ENCODE measurements around the gene DLG5.

The DLG5 gene

DNA sequence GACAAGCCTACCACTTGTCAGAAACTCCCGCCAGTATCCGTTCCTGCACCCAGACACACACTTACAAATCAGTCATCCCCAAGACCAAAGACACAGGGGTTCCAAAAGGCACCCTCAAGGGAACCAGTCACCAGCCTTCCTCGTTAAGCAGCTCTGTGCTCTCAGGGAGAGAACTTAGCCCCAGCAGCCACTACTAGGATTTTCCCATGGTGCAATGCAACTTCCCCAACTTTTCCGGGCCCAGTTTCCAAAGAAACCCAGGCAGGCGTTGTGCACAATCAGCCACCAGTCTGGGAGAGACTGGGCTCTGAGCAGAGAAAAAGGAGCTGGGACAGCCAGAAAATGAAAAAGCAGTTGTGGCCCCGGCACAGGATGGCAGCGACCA, 1.2 kb downstream of the DLG5 start:
- no peaks in the 10 kb centered on the region for H3K9me2 ChIP-seq (replicated peaks; ENCODE audit: insufficient read depth, low read length)
- H3K9ac ChIP-seq (ENCODE audit: low read length): no peak overlapping the region
- H3K27ac ChIP-seq (ENCODE audit: low read depth, low read length): no peak overlapping the region
- no peak overlapping the region for H3K4me3 ChIP-seq (ENCODE audit: insufficient read depth, low read length, poor library complexity, severe bottlenecking)
- no peaks in the 10 kb centered on the region for H3K36me3 ChIP-seq (ENCODE audit: low read length)
- H3K27me3 ChIP-seq (ENCODE audit: low read length): no peaks in the 10 kb centered on the region
- no peaks in the 10 kb centered on the region for H3F3A ChIP-seq (ENCODE audit: insufficient read depth)
- H2AFZ ChIP-seq (ENCODE audit: low read depth, low read length, severe bottlenecking): no peak overlapping the region
- TF ChIP-seq, protein P1, sequence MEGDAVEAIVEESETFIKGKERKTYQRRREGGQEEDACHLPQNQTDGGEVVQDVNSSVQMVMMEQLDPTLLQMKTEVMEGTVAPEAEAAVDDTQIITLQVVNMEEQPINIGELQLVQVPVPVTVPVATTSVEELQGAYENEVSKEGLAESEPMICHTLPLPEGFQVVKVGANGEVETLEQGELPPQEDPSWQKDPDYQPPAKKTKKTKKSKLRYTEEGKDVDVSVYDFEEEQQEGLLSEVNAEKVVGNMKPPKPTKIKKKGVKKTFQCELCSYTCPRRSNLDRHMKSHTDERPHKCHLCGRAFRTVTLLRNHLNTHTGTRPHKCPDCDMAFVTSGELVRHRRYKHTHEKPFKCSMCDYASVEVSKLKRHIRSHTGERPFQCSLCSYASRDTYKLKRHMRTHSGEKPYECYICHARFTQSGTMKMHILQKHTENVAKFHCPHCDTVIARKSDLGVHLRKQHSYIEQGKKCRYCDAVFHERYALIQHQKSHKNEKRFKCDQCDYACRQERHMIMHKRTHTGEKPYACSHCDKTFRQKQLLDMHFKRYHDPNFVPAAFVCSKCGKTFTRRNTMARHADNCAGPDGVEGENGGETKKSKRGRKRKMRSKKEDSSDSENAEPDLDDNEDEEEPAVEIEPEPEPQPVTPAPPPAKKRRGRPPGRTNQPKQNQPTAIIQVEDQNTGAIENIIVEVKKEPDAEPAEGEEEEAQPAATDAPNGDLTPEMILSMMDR (IDR thresholded peaks at IDR 0.05; ENCODE audit: insufficient read depth, low read length, poor library complexity, severe bottlenecking): no peak
- TF ChIP-seq EZH2phosphoT487 (conservative IDR thresholded peaks at IDR 0.05; ENCODE audit: low read length): no peak
- H3K79me2 ChIP-seq (ENCODE audit: insufficient read depth, low read length): no peaks in the 10 kb centered on the region
- no peak overlapping the region for H3K4me2 ChIP-seq (ENCODE audit: low read depth, low read length, poor library complexity, severe bottlenecking)
- H3K9me3 ChIP-seq (ENCODE audit: insufficient read depth, low read length): no peaks in the 10 kb centered on the region
- no peaks in the 10 kb centered on the region for H4K20me1 ChIP-seq (ENCODE audit: low read depth, low read length)

DNA sequence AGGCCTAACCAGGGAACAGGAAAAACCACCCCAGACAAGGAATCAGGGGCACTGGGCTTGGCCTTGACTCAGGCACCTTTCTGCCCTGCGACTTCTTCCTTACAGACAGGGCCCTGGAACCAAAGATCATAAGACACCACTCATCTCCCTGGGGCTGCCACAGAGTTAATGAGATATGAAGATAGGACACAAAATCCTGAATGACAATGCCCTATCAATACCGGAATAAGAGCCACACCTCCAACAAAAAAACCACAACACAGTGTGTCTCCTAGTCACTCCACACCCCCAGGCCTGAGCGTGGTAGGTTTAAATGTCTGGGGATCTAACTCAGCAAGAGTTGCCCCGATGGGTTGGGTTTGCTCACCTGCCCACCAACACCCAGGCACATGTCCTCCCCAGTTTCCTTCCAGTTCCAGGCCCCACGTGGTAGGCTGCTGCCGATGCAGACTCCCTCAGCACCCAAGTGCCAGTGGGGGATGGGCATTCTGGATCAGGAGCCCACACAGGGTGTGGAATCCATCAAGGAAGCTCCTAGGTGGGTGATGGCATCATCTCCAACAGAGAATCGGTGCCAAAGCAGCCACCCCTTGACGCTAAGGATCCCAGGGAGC, 3.9 kb downstream of the DLG5 start:
- TF ChIP-seq, protein P1 (IDR thresholded peaks at IDR 0.05; ENCODE audit: insufficient read depth, low read length, poor library complexity, severe bottlenecking): no peak
- TF ChIP-seq EZH2phosphoT487 (conservative IDR thresholded peaks at IDR 0.05; ENCODE audit: low read length): no peak
- Histone ChIP-seq H3F3A (ENCODE audit: insufficient read depth) (no peaks in the 10 kb centered on the region), H3K27me3 (ENCODE audit: low read length) (no peaks in the 10 kb centered on the region), H3K4me2 (ENCODE audit: low read depth, low read length, poor library complexity, severe bottlenecking) (no peak overlapping the region), H3K79me2 (ENCODE audit: insufficient read depth, low read length) (no peaks in the 10 kb centered on the region), H4K20me1 (ENCODE audit: low read depth, low read length) (no peaks in the 10 kb centered on the region), H3K27ac (ENCODE audit: low read depth, low read length) (no peak overlapping the region), H3K9ac (ENCODE audit: low read length) (no peak overlapping the region), H2AFZ (ENCODE audit: low read depth, low read length, severe bottlenecking) (no peak overlapping the region), H3K36me3 (ENCODE audit: low read length) (no peaks in the 10 kb centered on the region), H3K4me3 (ENCODE audit: insufficient read depth, low read length, poor library complexity, severe bottlenecking) (no peak overlapping the region), H3K9me2 (replicated peaks; ENCODE audit: insufficient read depth, low read length) (no peaks in the 10 kb centered on the region), H3K9me3 (ENCODE audit: insufficient read depth, low read length) (no peaks in the 10 kb centered on the region)

DNA sequence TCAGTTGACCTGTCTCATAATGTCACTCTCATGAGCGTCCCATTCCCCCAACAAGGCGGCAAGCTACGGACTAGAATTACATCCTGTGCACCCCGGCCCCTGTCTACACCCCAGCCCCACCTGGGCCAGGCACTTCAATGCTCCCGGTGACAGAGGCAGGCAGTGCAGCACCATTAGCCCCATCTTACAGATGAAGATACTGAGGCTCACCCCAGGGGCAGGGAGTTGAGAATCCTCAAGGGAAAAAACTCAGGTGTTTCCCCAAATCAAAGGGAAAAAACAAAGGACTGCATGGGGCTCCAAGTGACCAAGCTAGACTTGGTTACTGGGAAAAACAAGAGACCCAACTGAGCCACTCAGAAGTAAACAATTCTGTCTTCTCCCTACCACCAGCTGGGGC, 4.5 kb downstream of the DLG5 start:
- no peaks in the 10 kb centered on the region for H3F3A ChIP-seq (ENCODE audit: insufficient read depth)
- H3K4me3 ChIP-seq (ENCODE audit: insufficient read depth, low read length, poor library complexity, severe bottlenecking): no peak overlapping the region
- no peaks in the 10 kb centered on the region for H4K20me1 ChIP-seq (ENCODE audit: low read depth, low read length)
- H2AFZ ChIP-seq (ENCODE audit: low read depth, low read length, severe bottlenecking): no peak overlapping the region
- TF ChIP-seq EZH2phosphoT487 (conservative IDR thresholded peaks at IDR 0.05; ENCODE audit: low read length): no peak
- TF ChIP-seq, protein P1 (IDR thresholded peaks at IDR 0.05; ENCODE audit: insufficient read depth, low read length, poor library complexity, severe bottlenecking): no peak
- no peak overlapping the region for H3K9ac ChIP-seq (ENCODE audit: low read length)
- H3K9me2 ChIP-seq (replicated peaks; ENCODE audit: insufficient read depth, low read length): no peaks in the 10 kb centered on the region
- no peaks in the 10 kb centered on the region for H3K27me3 ChIP-seq (ENCODE audit: low read length)
- H3K27ac ChIP-seq (ENCODE audit: low read depth, low read length): no peak overlapping the region
- no peaks in the 10 kb centered on the region for H3K9me3 ChIP-seq (ENCODE audit: insufficient read depth, low read length)
- H3K4me2 ChIP-seq (ENCODE audit: low read depth, low read length, poor library complexity, severe bottlenecking): no peak overlapping the region
- no peaks in the 10 kb centered on the region for H3K36me3 ChIP-seq (ENCODE audit: low read length)
- no peaks in the 10 kb centered on the region for H3K79me2 ChIP-seq (ENCODE audit: insufficient read depth, low read length)

Measured in SU-DHL-6 (cell line).